ENCODE data around the gene NPIPB2. TPM values are rescaled to one million over a fixed set of nuclear protein-coding genes. Genes with fewer than 3 reads are reported as not detected.
"Not testable (repeated sequence)": the region's sequence is repeated elsewhere in the genome, so short reads cannot be mapped to it uniquely, and the experiment has no call there.

Gene NPIPB2
- total and polyA plus RNA-seq, 2 donors (not counting 1 experiment from before 2014, with no cell fraction given): 5.4 to 38.1 TPM

DNA sequence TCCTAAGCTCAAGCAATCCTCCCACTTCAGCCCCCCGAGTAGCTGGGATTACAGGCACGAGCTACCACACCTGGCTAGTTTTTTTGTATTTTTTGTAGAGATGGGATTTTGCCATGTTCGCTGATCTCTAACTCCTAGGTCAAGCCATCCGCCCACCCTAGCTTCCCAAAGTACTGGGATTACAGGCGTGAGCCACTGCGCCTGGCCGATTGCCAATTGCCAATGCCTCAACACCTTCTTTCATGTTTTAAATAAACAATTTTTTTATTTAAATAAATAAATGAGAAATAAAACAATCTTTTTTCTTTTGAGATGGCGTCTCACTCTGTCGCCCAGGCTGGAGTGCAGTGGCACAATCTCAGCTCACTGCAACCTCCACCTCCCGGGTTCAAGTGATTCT, 17.8 kb downstream of the NPIPB2 start:
- WGBS (ENCODE audit: insufficient coverage): no CpG with 5 or more reads among the region's 10 CpGs
- H3K4me1 ChIP-seq (ENCODE audit: control insufficient read depth in 2 of 2, insufficient read depth in 2 of 2, low read length in 2 of 2); H3K27ac Mint-ChIP-seq; CTCF ChIA-PET; H3K27ac ChIP-seq (ENCODE audit: low read length in 2 of 2); H3K4me3 Mint-ChIP-seq; H3K9me3 Mint-ChIP-seq (ENCODE audit: insufficient read depth); H3K9ac ChIP-seq (ENCODE audit: low read length); H3K27me3 ChIP-seq (replicated peaks in 1 of 4; ENCODE audit: control extremely low read depth in 1 of 4, control insufficient read depth in 3 of 4, insufficient read depth in 4 of 4, low read length in 3 of 4); H3K79me2 ChIP-seq (ENCODE audit: control insufficient read depth, insufficient read depth, low read length); H3K4me3 ChIP-seq (ENCODE audit: control extremely low read depth in 1 of 5, extremely low read depth in 1 of 5, insufficient read depth in 1 of 5, low read depth in 2 of 5, low read length in 4 of 5); H3K36me3 ChIP-seq (replicated peaks in 1 of 2; ENCODE audit: control extremely low read depth in 1 of 2, control insufficient read depth in 1 of 2, extremely low read depth in 1 of 2, insufficient read depth in 2 of 2, low read length in 1 of 2); intact Hi-C loops (cut with micrococcal nuclease); H2AFZ ChIP-seq (ENCODE audit: insufficient read depth, low read depth, low read length, poor library complexity, severe bottlenecking); DNase-seq; H3K9me3 ChIP-seq (ENCODE audit: control extremely low read depth in 1 of 3, control insufficient read depth in 2 of 3, insufficient read depth in 1 of 3, low read length in 2 of 3); H3K4me1 Mint-ChIP-seq; H4K20me1 ChIP-seq (ENCODE audit: control insufficient read depth, insufficient read depth, low read length, poor library complexity, severe bottlenecking); H3K4me2 ChIP-seq (replicated peaks; ENCODE audit: low read depth, low read length, poor library complexity, severe bottlenecking); ATAC-seq (ENCODE audit: low read depth): not testable (repeated sequence)
- POLR2A ChIA-PET: interaction anchor here (0.5 to 0.7 kb wide), 2 partner anchors 12 to 77 kb away, joined by 4 to 6 read pairs; no protein-coding TSS in a partner anchor
- H3K27me3 Mint-ChIP-seq: peaks cover 10% of the 10 kb centered on the region

DNA sequence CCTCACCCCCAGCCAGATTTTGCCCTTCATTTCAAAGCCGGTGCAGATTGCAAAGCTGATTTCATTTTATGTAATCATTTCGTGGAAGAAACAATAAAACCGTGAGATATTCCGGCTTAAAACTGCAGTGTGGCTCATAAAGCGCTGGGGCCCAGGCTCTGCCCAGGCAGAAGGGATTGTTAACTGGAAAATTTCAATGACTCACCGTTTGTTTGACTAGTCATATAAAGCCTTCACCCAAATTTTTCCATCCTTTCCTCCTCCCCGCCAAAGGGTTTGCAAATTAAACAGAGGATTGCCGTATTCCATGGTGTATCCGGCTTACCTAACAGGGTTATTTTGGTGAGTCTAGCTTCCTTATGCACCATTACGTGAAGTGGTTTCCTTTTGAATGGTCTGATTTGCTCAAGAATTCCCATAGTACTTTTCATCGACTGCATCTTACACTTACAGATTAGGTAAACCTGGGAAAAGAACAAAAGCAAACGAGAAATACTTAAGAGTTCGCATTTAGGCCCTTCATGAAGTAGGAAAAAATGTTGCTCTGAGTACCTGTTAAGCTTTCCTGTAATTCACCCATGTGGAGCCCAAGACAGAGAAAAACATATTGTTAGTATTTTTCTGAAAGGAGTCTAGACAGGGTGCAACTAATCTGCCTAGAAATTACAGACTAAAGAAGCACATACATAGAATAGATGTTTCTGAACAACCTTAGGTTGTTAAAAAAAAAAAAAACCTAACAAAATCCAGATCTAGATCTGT, 25.1 kb downstream of the NPIPB2 start:
- Mint-ChIP-seq H3K4me3 (peak overlapping the region; percentile 89), H3K27me3 (peaks cover 11% of the 10 kb centered on the region), H3K27ac (peak overlapping the region; percentile 95), H3K9me3 (ENCODE audit: insufficient read depth) (no peaks in the 10 kb centered on the region), H3K4me1 (peaks cover 30% of the 10 kb centered on the region)
- POLR2A ChIA-PET: interaction anchor here (0.7 kb wide), 1 partner anchor 46 kb away, joined by 3 read pairs; no protein-coding TSS in a partner anchor
- H2AFZ ChIP-seq (ENCODE audit: insufficient read depth, low read depth, low read length, poor library complexity, severe bottlenecking): peak overlapping the region; percentile 88
- H3K4me1 ChIP-seq (ENCODE audit: control insufficient read depth in 2 of 2, insufficient read depth in 2 of 2, low read length in 2 of 2): peaks cover 24 to 30% of the 10 kb centered on the region in 2 donors
- H3K4me2 ChIP-seq (replicated peaks; ENCODE audit: low read depth, low read length, poor library complexity, severe bottlenecking): peak overlapping the region; percentile 93
- H3K9me3 ChIP-seq (ENCODE audit: control extremely low read depth in 1 of 3, control insufficient read depth in 2 of 3, insufficient read depth in 1 of 3, low read length in 2 of 3): no peaks in the 10 kb centered on the region
- no peak for ATAC-seq (ENCODE audit: low read depth)
- intact Hi-C loops (cut with micrococcal nuclease): loop anchor here (1.0 to 10.0 kb wide), 4 partner anchors 65 to 662 kb away; partner anchors contain the start of genes RSL1D1, SOCS1, TXNDC11 and ZC3H7A
- WGBS (ENCODE audit: insufficient coverage): 38% methylated on average over 3 of the region's 13 CpGs
- no peak for DNase-seq
- H3K27me3 ChIP-seq (replicated peaks in 1 of 4; ENCODE audit: control extremely low read depth in 1 of 4, control insufficient read depth in 3 of 4, insufficient read depth in 4 of 4, low read length in 3 of 4): peaks cover 0 to 4% (median 0%) of the 10 kb centered on the region in 4 experiments
- peak overlapping the region; percentile 32 to 54 for H3K27ac ChIP-seq (ENCODE audit: low read length in 2 of 2)
- TF ChIP-seq EZH2 (IDR thresholded peaks at IDR 0.05; ENCODE audit: borderline replicate concordance, insufficient read depth, low read depth, low read length, poor library complexity, severe bottlenecking): no peak
- TF ChIP-seq, protein P1, sequence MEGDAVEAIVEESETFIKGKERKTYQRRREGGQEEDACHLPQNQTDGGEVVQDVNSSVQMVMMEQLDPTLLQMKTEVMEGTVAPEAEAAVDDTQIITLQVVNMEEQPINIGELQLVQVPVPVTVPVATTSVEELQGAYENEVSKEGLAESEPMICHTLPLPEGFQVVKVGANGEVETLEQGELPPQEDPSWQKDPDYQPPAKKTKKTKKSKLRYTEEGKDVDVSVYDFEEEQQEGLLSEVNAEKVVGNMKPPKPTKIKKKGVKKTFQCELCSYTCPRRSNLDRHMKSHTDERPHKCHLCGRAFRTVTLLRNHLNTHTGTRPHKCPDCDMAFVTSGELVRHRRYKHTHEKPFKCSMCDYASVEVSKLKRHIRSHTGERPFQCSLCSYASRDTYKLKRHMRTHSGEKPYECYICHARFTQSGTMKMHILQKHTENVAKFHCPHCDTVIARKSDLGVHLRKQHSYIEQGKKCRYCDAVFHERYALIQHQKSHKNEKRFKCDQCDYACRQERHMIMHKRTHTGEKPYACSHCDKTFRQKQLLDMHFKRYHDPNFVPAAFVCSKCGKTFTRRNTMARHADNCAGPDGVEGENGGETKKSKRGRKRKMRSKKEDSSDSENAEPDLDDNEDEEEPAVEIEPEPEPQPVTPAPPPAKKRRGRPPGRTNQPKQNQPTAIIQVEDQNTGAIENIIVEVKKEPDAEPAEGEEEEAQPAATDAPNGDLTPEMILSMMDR (IDR thresholded peaks at IDR 0.05): no peak
- CTCF ChIA-PET: interaction anchor here (1.6 kb wide), 1 partner anchor 385 kb away, joined by 4 read pairs; no protein-coding TSS in a partner anchor
- H4K20me1 ChIP-seq (ENCODE audit: control insufficient read depth, insufficient read depth, low read length, poor library complexity, severe bottlenecking): peaks cover 22% of the 10 kb centered on the region
- H3K9ac ChIP-seq (ENCODE audit: low read length): peak overlapping the region; percentile 55
- peaks cover 33% of the 10 kb centered on the region for H3K79me2 ChIP-seq (ENCODE audit: control insufficient read depth, insufficient read depth, low read length)
- no peaks in the 10 kb centered on the region for H3K36me3 ChIP-seq (replicated peaks in 1 of 2; ENCODE audit: control extremely low read depth in 1 of 2, control insufficient read depth in 1 of 2, extremely low read depth in 1 of 2, insufficient read depth in 2 of 2, low read length in 1 of 2)
- peak overlapping the region; percentile 38 to 77 (median 53) for H3K4me3 ChIP-seq (ENCODE audit: control extremely low read depth in 1 of 5, extremely low read depth in 1 of 5, insufficient read depth in 1 of 5, low read depth in 2 of 5, low read length in 4 of 5)
